ENCODE data around the gene MUC21. TPM values are rescaled to one million over a fixed set of nuclear protein-coding genes. Genes with fewer than 3 reads are reported as not detected.

MUC21 gene
- not detected in 2 replicates for total RNA-seq (2011; cell fraction: chromatin; rRNA removed; ENCODE audit: low replicate concordance)
- not detected in 2 replicates for total RNA-seq (2011; cell fraction: nucleolus; rRNA removed)
- not detected in 2 replicates for total RNA-seq (2011; cell fraction: nucleoplasm; rRNA removed)
- total RNA-seq (2014; rRNA removed), result not detected in 2 replicates
- total RNA-seq (2014; rRNA removed; fragmentation: Illumina TruSeq; extraction: Trizol), result not detected in 2 replicates
- total RNA-seq (2015; rRNA removed; fragmentation: Illumina TruSeq; extraction: Trizol), result not detected in 2 replicates
- total RNA-seq (2021), result not detected in 2 replicates
- polyA plus RNA-seq (2011; rRNA removed), result not detected in 2 replicates
- polyA plus RNA-seq (2011; cell fraction: cytosol; rRNA removed), result not detected in 2 replicates
- not detected in 2 replicates for polyA plus RNA-seq (2011; cell fraction: nucleus; rRNA removed)
- polyA plus RNA-seq (2012), result not detected in 2 replicates
- polyA plus RNA-seq (2014; fragmentation: Illumina TruSeq; extraction: Trizol), result not detected in 2 replicates
- polyA plus RNA-seq (2014; fragmentation: Nextera tagmentation; extraction: Ambion mirVana), result not detected
- not detected in 2 replicates for polyA plus RNA-seq (2014; rRNA removed)
- polyA minus RNA-seq (2011; rRNA and poly(A)+ RNA removed), result not detected in 2 replicates
- not detected in 2 replicates for polyA minus RNA-seq (2011; cell fraction: cytosol; rRNA and poly(A)+ RNA removed)
- not detected in 2 replicates for polyA minus RNA-seq (2011; cell fraction: nucleus; rRNA and poly(A)+ RNA removed)
- Bru-seq, nascent RNA, result not detected
- BruChase-seq, experiment 1, labeled RNA remaining after a 2-hour chase, result not detected
- percentile 12 among the genes with signal in this experiment for BruChase-seq, experiment 2, labeled RNA remaining after a 6-hour chase
- long read RNA-seq, experiment 1, result 0 reads
- long read RNA-seq, experiment 2, result 0 reads
- long read RNA-seq, experiment 3, result 0 reads

DNA sequence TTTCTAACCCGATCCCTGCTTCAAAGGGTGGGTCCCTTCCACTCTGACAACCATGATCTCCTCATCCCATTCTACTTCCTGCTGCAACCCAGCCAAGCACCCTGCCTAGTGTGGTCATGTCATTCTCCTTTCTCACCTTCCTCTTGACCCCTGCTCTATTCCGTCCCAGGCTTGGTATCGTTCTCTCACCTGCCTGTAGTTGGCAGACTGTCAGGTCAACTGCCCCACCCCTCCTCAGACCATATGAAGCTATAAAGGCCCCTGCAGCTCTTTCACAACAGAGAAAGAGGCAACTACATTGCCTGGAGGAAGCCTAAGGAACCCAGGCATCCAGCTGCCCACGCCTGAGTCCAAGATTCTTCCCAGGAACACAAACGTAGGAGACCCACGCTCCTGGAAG, at the start of gene MUC21:
Gene MUC21, plus strand, starts transcription at position 280 of the 400 bp plus-strand sequence. CDS start 241 bp downstream, outside the sequence.
- BruUV-seq (replicated peaks), result no TSS peak
- H3K36me3 ChIP-seq (ENCODE audit: control insufficient read depth, insufficient read depth, low read length), result no peaks in the 10 kb centered on the region
- no peaks in the 10 kb centered on the region for H3K9me1 ChIP-seq (ENCODE audit: control insufficient read depth, insufficient read depth, low read length)
- no peak for DNase-seq (ENCODE audit: extremely low read depth in 1 of 4, low spot score in 3 of 4)
- POLR2A ChIA-PET, result interaction anchor here (0.9 kb wide), 1 partner anchor 368 kb away, joined by 4 read pairs; no protein-coding TSS in a partner anchor
- WGBS (ENCODE audit: insufficient coverage, low coverage, missing lambda C conversion rate), result under 1% methylated on average over 6 of the region's 6 CpGs
- peaks cover 28 to 45% of the 10 kb centered on the region in 2 experiments for H3K27me3 ChIP-seq (ENCODE audit: control insufficient read depth in 2 of 2, insufficient read depth in 2 of 2, low read length in 2 of 2)
- no peak within 1 kb of the TSS for H3K4me2 ChIP-seq (ENCODE audit: insufficient read depth, low read length)
- no peak for ATAC-seq
- intact Hi-C loops (cut with micrococcal nuclease) (no loop called here), in situ Hi-C loops (cut with MboI) (no loop called here)
- H3K9me3 ChIP-seq (replicated peaks; ENCODE audit: control insufficient read depth, insufficient read depth, low read depth, low read length), result no peaks in the 10 kb centered on the region
- no peak for FAIRE-seq
- peaks cover 0 to 2% of the 10 kb centered on the region in 2 experiments; a peak in 2 of 5 replicates for H3K4me1 ChIP-seq (replicated peaks in 1 of 2; ENCODE audit: control insufficient read depth in 2 of 2, insufficient read depth in 2 of 2, low read length in 2 of 2)
- no peaks in the 10 kb centered on the region for H3K79me2 ChIP-seq (ENCODE audit: control insufficient read depth, insufficient read depth, low read length)
- H3K9ac ChIP-seq (ENCODE audit: insufficient read depth in 1 of 2, low read depth in 2 of 2, low read length in 2 of 2), result no peak within 1 kb of the TSS
- CTCF ChIA-PET (ENCODE audit: low intra/inter-chr PET ratio), result no interaction called here
- TF ChIP-seq RNF2 (IDR thresholded peaks at IDR 0.05), result no peak
- no peak for TF ChIP-seq TFAM (CRISPR knock-in tag; conservative IDR thresholded peaks at IDR 0.05)
- TF ChIP-seq ZNF707 (CRISPR knock-in tag; conservative IDR thresholded peaks at IDR 0.05), result no peak
- TF ChIP-seq, protein P1, sequence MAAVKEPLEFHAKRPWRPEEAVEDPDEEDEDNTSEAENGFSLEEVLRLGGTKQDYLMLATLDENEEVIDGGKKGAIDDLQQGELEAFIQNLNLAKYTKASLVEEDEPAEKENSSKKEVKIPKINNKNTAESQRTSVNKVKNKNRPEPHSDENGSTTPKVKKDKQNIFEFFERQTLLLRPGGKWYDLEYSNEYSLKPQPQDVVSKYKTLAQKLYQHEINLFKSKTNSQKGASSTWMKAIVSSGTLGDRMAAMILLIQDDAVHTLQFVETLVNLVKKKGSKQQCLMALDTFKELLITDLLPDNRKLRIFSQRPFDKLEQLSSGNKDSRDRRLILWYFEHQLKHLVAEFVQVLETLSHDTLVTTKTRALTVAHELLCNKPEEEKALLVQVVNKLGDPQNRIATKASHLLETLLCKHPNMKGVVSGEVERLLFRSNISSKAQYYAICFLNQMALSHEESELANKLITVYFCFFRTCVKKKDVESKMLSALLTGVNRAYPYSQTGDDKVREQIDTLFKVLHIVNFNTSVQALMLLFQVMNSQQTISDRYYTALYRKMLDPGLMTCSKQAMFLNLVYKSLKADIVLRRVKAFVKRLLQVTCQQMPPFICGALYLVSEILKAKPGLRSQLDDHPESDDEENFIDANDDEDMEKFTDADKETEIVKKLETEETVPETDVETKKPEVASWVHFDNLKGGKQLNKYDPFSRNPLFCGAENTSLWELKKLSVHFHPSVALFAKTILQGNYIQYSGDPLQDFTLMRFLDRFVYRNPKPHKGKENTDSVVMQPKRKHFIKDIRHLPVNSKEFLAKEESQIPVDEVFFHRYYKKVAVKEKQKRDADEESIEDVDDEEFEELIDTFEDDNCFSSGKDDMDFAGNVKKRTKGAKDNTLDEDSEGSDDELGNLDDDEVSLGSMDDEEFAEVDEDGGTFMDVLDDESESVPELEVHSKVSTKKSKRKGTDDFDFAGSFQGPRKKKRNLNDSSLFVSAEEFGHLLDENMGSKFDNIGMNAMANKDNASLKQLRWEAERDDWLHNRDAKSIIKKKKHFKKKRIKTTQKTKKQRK (IDR thresholded peaks at IDR 0.05; ENCODE audit: borderline replicate concordance, low read depth, low read length), result no peak
- no peak for TF ChIP-seq POLR2G (IDR thresholded peaks at IDR 0.05; ENCODE audit: low read depth, low read length)
- TF ChIP-seq, protein P2, sequence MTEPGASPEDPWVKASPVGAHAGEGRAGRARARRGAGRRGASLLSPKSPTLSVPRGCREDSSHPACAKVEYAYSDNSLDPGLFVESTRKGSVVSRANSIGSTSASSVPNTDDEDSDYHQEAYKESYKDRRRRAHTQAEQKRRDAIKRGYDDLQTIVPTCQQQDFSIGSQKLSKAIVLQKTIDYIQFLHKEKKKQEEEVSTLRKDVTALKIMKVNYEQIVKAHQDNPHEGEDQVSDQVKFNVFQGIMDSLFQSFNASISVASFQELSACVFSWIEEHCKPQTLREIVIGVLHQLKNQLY (CRISPR knock-in tag; conservative IDR thresholded peaks at IDR 0.05), result no peak
- TF ChIP-seq, protein P3, sequence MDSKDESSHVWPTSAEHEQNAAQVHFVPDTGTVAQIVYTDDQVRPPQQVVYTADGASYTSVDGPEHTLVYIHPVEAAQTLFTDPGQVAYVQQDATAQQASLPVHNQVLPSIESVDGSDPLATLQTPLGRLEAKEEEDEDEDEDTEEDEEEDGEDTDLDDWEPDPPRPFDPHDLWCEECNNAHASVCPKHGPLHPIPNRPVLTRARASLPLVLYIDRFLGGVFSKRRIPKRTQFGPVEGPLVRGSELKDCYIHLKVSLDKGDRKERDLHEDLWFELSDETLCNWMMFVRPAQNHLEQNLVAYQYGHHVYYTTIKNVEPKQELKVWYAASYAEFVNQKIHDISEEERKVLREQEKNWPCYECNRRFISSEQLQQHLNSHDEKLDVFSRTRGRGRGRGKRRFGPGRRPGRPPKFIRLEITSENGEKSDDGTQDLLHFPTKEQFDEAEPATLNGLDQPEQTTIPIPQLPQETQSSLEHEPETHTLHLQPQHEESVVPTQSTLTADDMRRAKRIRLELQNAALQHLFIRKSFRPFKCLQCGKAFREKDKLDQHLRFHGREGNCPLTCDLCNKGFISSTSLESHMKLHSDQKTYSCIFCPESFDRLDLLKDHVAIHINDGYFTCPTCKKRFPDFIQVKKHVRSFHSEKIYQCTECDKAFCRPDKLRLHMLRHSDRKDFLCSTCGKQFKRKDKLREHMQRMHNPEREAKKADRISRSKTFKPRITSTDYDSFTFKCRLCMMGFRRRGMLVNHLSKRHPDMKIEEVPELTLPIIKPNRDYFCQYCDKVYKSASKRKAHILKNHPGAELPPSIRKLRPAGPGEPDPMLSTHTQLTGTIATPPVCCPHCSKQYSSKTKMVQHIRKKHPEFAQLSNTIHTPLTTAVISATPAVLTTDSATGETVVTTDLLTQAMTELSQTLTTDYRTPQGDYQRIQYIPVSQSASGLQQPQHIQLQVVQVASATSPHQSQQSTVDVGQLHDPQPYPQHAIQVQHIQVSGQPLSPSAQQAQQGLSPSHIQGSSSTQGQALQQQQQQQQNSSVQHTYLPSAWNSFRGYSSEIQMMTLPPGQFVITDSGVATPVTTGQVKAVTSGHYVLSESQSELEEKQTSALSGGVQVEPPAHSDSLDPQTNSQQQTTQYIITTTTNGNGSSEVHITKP (IDR thresholded peaks at IDR 0.05; ENCODE audit: partially characterized antibody), result no peak
- no peak for TF ChIP-seq ZNF282 (CRISPR knock-in tag; IDR thresholded peaks at IDR 0.05)
- no peak for TF ChIP-seq WHSC1 (IDR thresholded peaks at IDR 0.05; ENCODE audit: low read length)
- TF ChIP-seq ZNF584 (CRISPR knock-in tag; IDR thresholded peaks at IDR 0.05; ENCODE audit: low read depth), result no peak
- no peak for TF ChIP-seq ZNF583 (CRISPR knock-in tag; IDR thresholded peaks at IDR 0.05)
- TF ChIP-seq ZBTB7A (IDR thresholded peaks at IDR 0.05; ENCODE audit: borderline replicate concordance, control insufficient read depth, low read depth, low read length), result no peak
- H3K27ac ChIP-seq (ENCODE audit: extremely low read depth, low read depth, low read length), result no peak within 1 kb of the TSS
- no peaks in the 10 kb centered on the region for H4K20me1 ChIP-seq (replicated peaks; ENCODE audit: control insufficient read depth, insufficient read depth, low read length)
- no peak within 1 kb of the TSS for H3K4me3 ChIP-seq
- no peak within 1 kb of the TSS for H2AFZ ChIP-seq (ENCODE audit: low read depth, low read length)
